ENCODE results near the gene SYNGAP1.

DNA sequence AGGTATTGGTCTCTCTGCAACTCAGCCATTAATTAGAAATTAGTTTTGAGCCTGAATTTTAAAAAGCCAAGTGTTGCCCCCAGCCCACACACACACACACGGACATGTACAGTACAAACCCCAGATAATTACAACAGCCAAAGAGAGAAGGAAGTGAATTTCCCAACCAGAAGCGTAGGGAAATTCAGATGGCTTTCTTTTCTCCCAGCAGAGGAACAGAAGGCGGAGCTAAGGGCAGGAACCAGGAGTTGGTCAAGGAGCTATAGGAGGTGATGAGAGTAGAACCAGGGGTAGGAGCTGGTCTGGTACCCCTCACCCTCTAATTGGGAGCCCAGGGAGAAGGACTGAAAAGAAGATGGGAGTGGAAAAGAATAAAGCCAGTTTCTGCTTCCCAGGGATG, 30.6 kb downstream of the SYNGAP1 start:
- TF ChIP-seq, protein P1, sequence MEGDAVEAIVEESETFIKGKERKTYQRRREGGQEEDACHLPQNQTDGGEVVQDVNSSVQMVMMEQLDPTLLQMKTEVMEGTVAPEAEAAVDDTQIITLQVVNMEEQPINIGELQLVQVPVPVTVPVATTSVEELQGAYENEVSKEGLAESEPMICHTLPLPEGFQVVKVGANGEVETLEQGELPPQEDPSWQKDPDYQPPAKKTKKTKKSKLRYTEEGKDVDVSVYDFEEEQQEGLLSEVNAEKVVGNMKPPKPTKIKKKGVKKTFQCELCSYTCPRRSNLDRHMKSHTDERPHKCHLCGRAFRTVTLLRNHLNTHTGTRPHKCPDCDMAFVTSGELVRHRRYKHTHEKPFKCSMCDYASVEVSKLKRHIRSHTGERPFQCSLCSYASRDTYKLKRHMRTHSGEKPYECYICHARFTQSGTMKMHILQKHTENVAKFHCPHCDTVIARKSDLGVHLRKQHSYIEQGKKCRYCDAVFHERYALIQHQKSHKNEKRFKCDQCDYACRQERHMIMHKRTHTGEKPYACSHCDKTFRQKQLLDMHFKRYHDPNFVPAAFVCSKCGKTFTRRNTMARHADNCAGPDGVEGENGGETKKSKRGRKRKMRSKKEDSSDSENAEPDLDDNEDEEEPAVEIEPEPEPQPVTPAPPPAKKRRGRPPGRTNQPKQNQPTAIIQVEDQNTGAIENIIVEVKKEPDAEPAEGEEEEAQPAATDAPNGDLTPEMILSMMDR (conservative IDR thresholded peaks at IDR 0.05) = no peak
- TF ChIP-seq ZFX (IDR thresholded peaks at IDR 0.05) = no peak

Measured in C4-2B (cell line).